Large intestine (tissue), 3 donors: ENCODE results near the gene CTRB2. TPM values are rescaled to one million over a fixed set of nuclear protein-coding genes. Genes with fewer than 3 reads are reported as not detected.
"Not testable (repeated sequence)": the region's sequence is repeated elsewhere in the genome, so short reads cannot be mapped to it uniquely, and the experiment has no call there.

ENCODE experiments used
- DNase-seq, 2 donors: peaks; one replicate each; pipeline versions ENCODE4 v3.0.0 to v3.0.0-alpha.2; 2013
- H3K27ac ChIP-seq: one replicate; pipeline ENCODE4 v1.5.1; 2013; ENCODE audit warnings: low read length
- H3K27me3 ChIP-seq: 2 replicates; pipeline ENCODE4 v1.6.1; 2013; ENCODE audit warnings: low read length; ENCODE audit not compliant: control insufficient read depth, insufficient read depth
- H3K36me3 ChIP-seq: 2 replicates; pipeline ENCODE4 v1.6.1; 2013; ENCODE audit warnings: low read length; ENCODE audit not compliant: control insufficient read depth, insufficient read depth
- H3K4me1 ChIP-seq: one replicate; pipeline ENCODE4 v1.6.1; 2013; ENCODE audit warnings: low read length; ENCODE audit not compliant: control insufficient read depth, insufficient read depth
- H3K4me3 ChIP-seq: one replicate; pipeline ENCODE4 v1.5.1; 2013; ENCODE audit warnings: low read length
- H3K9me3 ChIP-seq: one replicate; pipeline ENCODE4 v1.6.1; 2013; ENCODE audit warnings: mild to moderate bottlenecking, low read depth, low read length, moderate library complexity; ENCODE audit not compliant: control insufficient read depth
- WGBS: methylation state at CpG from one replicate; pipeline ENCODE4 v1.1.5; 2013; ENCODE audit warnings: low lambda C conversion rate; ENCODE audit not compliant: insufficient coverage; 5-methylcytosine and 5-hydroxymethylcytosine counted together
- polyA plus RNA-seq: library from polyadenylated mRNA; unstranded; fragments of 120-200 nt; gene quantifications from one replicate; pipeline ENCODE4 v1.2.1, GENCODE V29; 2013

CTRB2 gene
- polyA plus RNA-seq, 1 donor: not detected

GRCh38 chr16:75216127-75216526, 9.2 kb upstream of the CTRB2 start:
- Histone ChIP-seq H3K27me3 (no peaks in the 10 kb centered on the region), H3K4me3 (no peak overlapping the region), H3K4me1 (no peaks in the 10 kb centered on the region), H3K36me3 (no peaks in the 10 kb centered on the region), H3K27ac (no peak overlapping the region), H3K9me3 (no peaks in the 10 kb centered on the region)
- WGBS: no CpG with 5 or more reads among the region's 2 CpGs
- DNase-seq: no peak

- H3K4me1 ChIP-seq, H3K9me3 ChIP-seq, DNase-seq, H3K27me3 ChIP-seq, H3K36me3 ChIP-seq, H3K4me3 ChIP-seq, H3K27ac ChIP-seq: not testable (repeated sequence)
- WGBS: no CpG with 5 or more reads among the region's 10 CpGs
Measured at GRCh38 chr16:75211286-75211685, 4.3 kb upstream of the CTRB2 start.

GRCh38 chr16:75209944-75210343, 3.0 kb upstream of the CTRB2 start:
- H3K36me3 ChIP-seq: no peaks in the 10 kb centered on the region
- no peak overlapping the region for H3K27ac ChIP-seq
- no peak overlapping the region for H3K4me3 ChIP-seq
- DNase-seq: no peak
- no peaks in the 10 kb centered on the region for H3K27me3 ChIP-seq
- no CpG with 5 or more reads among the region's 5 CpGs for WGBS
- H3K9me3 ChIP-seq: no peaks in the 10 kb centered on the region
- H3K4me1 ChIP-seq: no peaks in the 10 kb centered on the region

GRCh38 chr16:75209514-75209913, 2.6 kb upstream of the CTRB2 start:
- H3K36me3 ChIP-seq, H3K27ac ChIP-seq, H3K4me3 ChIP-seq, H3K27me3 ChIP-seq, DNase-seq, H3K4me1 ChIP-seq, H3K9me3 ChIP-seq: not testable (repeated sequence)
- 100% methylated on average over 1 of the region's 7 CpGs for WGBS

GRCh38 chr16:75208861-75209505, 2.0 kb upstream of the CTRB2 start:
- no peaks in the 10 kb centered on the region for H3K9me3 ChIP-seq
- no peak for DNase-seq
- no peaks in the 10 kb centered on the region for H3K27me3 ChIP-seq
- no peaks in the 10 kb centered on the region for H3K4me1 ChIP-seq
- no peaks in the 10 kb centered on the region for H3K36me3 ChIP-seq
- H3K4me3 ChIP-seq: no peak overlapping the region
- WGBS: no CpG with 5 or more reads among the region's 27 CpGs
- no peak overlapping the region for H3K27ac ChIP-seq

- DNase-seq: no peak
- H3K27me3 ChIP-seq: no peaks in the 10 kb centered on the region
- H3K9me3 ChIP-seq: no peaks in the 10 kb centered on the region
- H3K4me1 ChIP-seq: no peaks in the 10 kb centered on the region
- no peaks in the 10 kb centered on the region for H3K36me3 ChIP-seq
- no CpG with 5 or more reads among the region's 13 CpGs for WGBS
- no peak overlapping the region for H3K4me3 ChIP-seq
- no peak overlapping the region for H3K27ac ChIP-seq
Measured at GRCh38 chr16:75208242-75208825, 1.4 kb upstream of the CTRB2 start.

GRCh38 chr16:75207831-75208230, 870 bp upstream of the CTRB2 start:
- H3K4me1 ChIP-seq: no peaks in the 10 kb centered on the region
- H3K4me3 ChIP-seq: no peak overlapping the region
- no CpG with 5 or more reads among the region's 11 CpGs for WGBS
- H3K27ac ChIP-seq: no peak overlapping the region
- DNase-seq: no peak
- H3K9me3 ChIP-seq: no peaks in the 10 kb centered on the region
- no peaks in the 10 kb centered on the region for H3K36me3 ChIP-seq
- H3K27me3 ChIP-seq: no peaks in the 10 kb centered on the region

- DNase-seq, H3K27me3 ChIP-seq, H3K4me1 ChIP-seq, H3K9me3 ChIP-seq, H3K4me3 ChIP-seq, H3K27ac ChIP-seq, H3K36me3 ChIP-seq: not testable (repeated sequence)
- no CpG with 5 or more reads among the region's 25 CpGs for WGBS
Measured at GRCh38 chr16:75205961-75206748, 806 bp downstream of the CTRB2 start.

GRCh38 chr16:75205438-75205837, 1.5 kb downstream of the CTRB2 start:
- no CpG with 5 or more reads among the region's 19 CpGs for WGBS
- not testable (repeated sequence) for H3K27ac ChIP-seq, H3K27me3 ChIP-seq, H3K36me3 ChIP-seq, H3K9me3 ChIP-seq, H3K4me1 ChIP-seq, DNase-seq, H3K4me3 ChIP-seq

- not testable (repeated sequence) for H3K27me3 ChIP-seq, H3K36me3 ChIP-seq, H3K4me1 ChIP-seq, H3K9me3 ChIP-seq, H3K4me3 ChIP-seq, H3K27ac ChIP-seq, DNase-seq
- WGBS: no CpG with 5 or more reads among the region's 20 CpGs
Measured at GRCh38 chr16:75204905-75205304, 2.1 kb downstream of the CTRB2 start.
